Mammary epithelial cell (primary cell): ENCODE results near the gene KCNIP4.

ENCODE experiments used
- EZH2 ChIP-seq: IDR thresholded peaks from 2 replicates; pipeline ENCODE4 v1.6.1; 2012; ENCODE audit warnings: low read length, inconsistent platforms, borderline replicate concordance
- TF ChIP-seq, protein P1 (sequence below), 2 donors: IDR thresholded peaks in 1 of 2; conservative IDR thresholded peaks in 1 of 2; 2 replicates each; pipeline ENCODE4 v1.5.1; 2011 to 2012; ENCODE audit warnings: inconsistent platforms in 2 of 2, low read length in 2 of 2, mild to moderate bottlenecking in 2 of 2, control low read depth in 1 of 2, low read depth in 1 of 2; ENCODE audit not compliant: insufficient read depth in 1 of 2; ENCODE audit errors: extremely low read depth in 1 of 2

DNA sequence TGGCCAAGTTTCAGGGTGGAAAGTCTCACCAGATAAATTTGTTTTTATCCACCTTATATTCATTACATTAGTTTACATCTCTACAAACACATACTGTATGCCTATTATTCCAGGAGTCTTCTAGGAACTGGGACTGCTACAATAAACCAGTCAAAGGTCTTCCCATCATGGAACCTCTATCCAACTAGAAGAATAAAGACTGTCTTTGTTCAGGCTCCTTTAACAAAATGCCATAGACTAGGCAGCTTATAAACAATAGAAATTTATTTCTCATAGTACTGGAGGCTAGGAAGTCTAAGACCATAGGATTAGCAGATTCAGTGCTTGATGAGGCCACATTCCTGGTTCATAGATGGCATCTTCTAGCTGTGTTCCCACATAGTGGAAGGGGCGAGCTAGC, 1186.7 kb downstream of the KCNIP4 start:
- TF ChIP-seq, protein P1, sequence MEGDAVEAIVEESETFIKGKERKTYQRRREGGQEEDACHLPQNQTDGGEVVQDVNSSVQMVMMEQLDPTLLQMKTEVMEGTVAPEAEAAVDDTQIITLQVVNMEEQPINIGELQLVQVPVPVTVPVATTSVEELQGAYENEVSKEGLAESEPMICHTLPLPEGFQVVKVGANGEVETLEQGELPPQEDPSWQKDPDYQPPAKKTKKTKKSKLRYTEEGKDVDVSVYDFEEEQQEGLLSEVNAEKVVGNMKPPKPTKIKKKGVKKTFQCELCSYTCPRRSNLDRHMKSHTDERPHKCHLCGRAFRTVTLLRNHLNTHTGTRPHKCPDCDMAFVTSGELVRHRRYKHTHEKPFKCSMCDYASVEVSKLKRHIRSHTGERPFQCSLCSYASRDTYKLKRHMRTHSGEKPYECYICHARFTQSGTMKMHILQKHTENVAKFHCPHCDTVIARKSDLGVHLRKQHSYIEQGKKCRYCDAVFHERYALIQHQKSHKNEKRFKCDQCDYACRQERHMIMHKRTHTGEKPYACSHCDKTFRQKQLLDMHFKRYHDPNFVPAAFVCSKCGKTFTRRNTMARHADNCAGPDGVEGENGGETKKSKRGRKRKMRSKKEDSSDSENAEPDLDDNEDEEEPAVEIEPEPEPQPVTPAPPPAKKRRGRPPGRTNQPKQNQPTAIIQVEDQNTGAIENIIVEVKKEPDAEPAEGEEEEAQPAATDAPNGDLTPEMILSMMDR (conservative IDR thresholded peaks at IDR 0.05 in 1 of 2, IDR thresholded peaks at IDR 0.05 in 1 of 2; ENCODE audit: extremely low read depth in 1 of 2, insufficient read depth in 1 of 2, low read depth in 1 of 2, low read length in 2 of 2), result no peak
- TF ChIP-seq EZH2, result no peak
